Cardiac atrium fibroblast (primary cell): Measurements from ENCODE around the gene PTP4A2. TPM values are rescaled to one million over a fixed set of nuclear protein-coding genes. Genes with fewer than 3 reads are reported as not detected.

ENCODE experiments used
- total RNA-seq: library from RNA; depleted of rRNA; stranded (reverse); fragments of >200 nt; gene quantifications from 2 replicates; pipeline ENCODE4 v1.2.3, GENCODE V29; 2015

PTP4A2 gene
- 278 and 307 TPM in 2 replicates for total RNA-seq

GRCh38 chr1:31938184-31938975, at the start of gene PTP4A2:
PTP4A2 (minus strand) TSS chr1:31938368; CDS start chr1:31919065, 19,303 bp downstream.

Other genes with a start within 250 kb of the PTP4A2 start
- 50.2 and 100 TPM in 2 replicates for gene COL16A1, start 234.4 kb downstream of the PTP4A2 start, total RNA-seq
- 2.5 and 3.9 TPM in 2 replicates for gene ADGRB2, start 174.0 kb downstream of the PTP4A2 start, total RNA-seq
- 9.6 and 23.2 TPM in 2 replicates for gene SPOCD1, start 122.3 kb downstream of the PTP4A2 start, total RNA-seq
- gene KHDRBS1, start 75.5 kb upstream of the PTP4A2 start, total RNA-seq = 37.9 and 43.7 TPM in 2 replicates
- gene TMEM39B, start 134.6 kb upstream of the PTP4A2 start, total RNA-seq = 5.0 and 11.4 TPM in 2 replicates
- gene KPNA6, start 169.7 kb upstream of the PTP4A2 start, total RNA-seq = 35.6 and 41.8 TPM in 2 replicates
- gene TXLNA, start 241.3 kb upstream of the PTP4A2 start, total RNA-seq = 49.5 and 58.6 TPM in 2 replicates